Neural cell (in vitro differentiated cells): Measurements from ENCODE around the gene LGALS4. TPM values are rescaled to one million over a fixed set of nuclear protein-coding genes. Genes with fewer than 3 reads are reported as not detected.

ENCODE experiments used
- H2AFZ ChIP-seq: fragments of 200-600, 300-800 bp; sonication (generic), shearing (Covaris generic); 2 replicates; pipeline ENCODE4 v1.6.0; 2014; ENCODE audit warnings: low read depth, mild to moderate bottlenecking, antibody characterized with exemption, low read length, moderate library complexity
- H3F3A ChIP-seq: fragments of 200-600 bp; shearing (Covaris generic); 2 replicates; pipeline ENCODE4 v1.6.1; 2016; ENCODE audit warnings: mild to moderate bottlenecking, moderate library complexity, mixed read lengths, antibody characterized with exemption, low read length; ENCODE audit not compliant: insufficient read depth, poor library complexity, severe bottlenecking
- H3K27ac ChIP-seq: fragments of 200-600, 300-800 bp; sonication (generic), shearing (Covaris generic); 2 replicates; pipeline ENCODE4 v1.5.1; 2014; ENCODE audit warnings: mild to moderate bottlenecking, low read length, moderate library complexity
- H3K27me3 ChIP-seq: fragments of 300-800, 200-600 bp; sonication (generic), shearing (Covaris generic); 2 replicates; pipeline ENCODE4 v1.6.0; 2014; ENCODE audit warnings: mild to moderate bottlenecking, low read depth, low read length, moderate library complexity; ENCODE audit not compliant: insufficient read depth
- H3K36me3 ChIP-seq: fragments of 300-800, 200-600 bp; sonication (generic), shearing (Covaris generic); 2 replicates; pipeline ENCODE4 v1.5.1; 2014; ENCODE audit warnings: mild to moderate bottlenecking, antibody characterized with exemption, low read length, moderate library complexity; ENCODE audit not compliant: insufficient read depth
- H3K4me2 ChIP-seq: fragments of 300-800, 200-600 bp; sonication (generic), shearing (Covaris generic); 2 replicates; pipeline ENCODE4 v1.6.0; 2014; ENCODE audit warnings: mild to moderate bottlenecking, low read length
- H3K4me3 ChIP-seq: fragments of 300-800, 200-600 bp; sonication (generic), shearing (Covaris generic); 2 replicates; pipeline ENCODE4 v1.5.1; 2014; ENCODE audit warnings: mild to moderate bottlenecking, low read length, moderate library complexity
- H3K79me2 ChIP-seq: fragments of 200-600 bp; shearing (Covaris generic); replicated peaks from 2 replicates; pipeline ENCODE4 v1.6.0; 2014; ENCODE audit warnings: mild to moderate bottlenecking, low read length, moderate library complexity; ENCODE audit not compliant: insufficient read depth
- H3K9ac ChIP-seq: fragments of 300-800, 200-600 bp; sonication (generic), shearing (Covaris generic); 2 replicates; pipeline ENCODE4 v1.6.1; 2016; ENCODE audit warnings: mild to moderate bottlenecking, low read length, mixed read lengths
- H3K9me2 ChIP-seq: fragments of 200-600 bp; shearing (Covaris generic); 2 replicates; pipeline ENCODE4 v1.6.1; 2016; ENCODE audit warnings: mild to moderate bottlenecking, low read length, mixed read lengths; ENCODE audit not compliant: insufficient read depth
- H3K9me3 ChIP-seq: fragments of 200-600, 300-800 bp; sonication (generic), shearing (Covaris generic); 2 replicates; pipeline ENCODE4 v1.6.1; 2016; ENCODE audit warnings: mild to moderate bottlenecking, mixed run types, low read length, moderate library complexity, mixed read lengths
- H4K20me1 ChIP-seq: fragments of 200-600 bp; shearing (Covaris generic); 2 replicates; pipeline ENCODE4 v1.6.1; 2016; ENCODE audit warnings: mild to moderate bottlenecking, mixed run types; ENCODE audit not compliant: insufficient read depth
- EP300 ChIP-seq: fragments of 450-650 bp; conservative IDR thresholded peaks from 2 replicates; pipeline ENCODE4 v1.6.1; 2014; ENCODE audit warnings: antibody characterized with exemption, mild to moderate bottlenecking, moderate library complexity; ENCODE audit not compliant: poor library complexity, severe bottlenecking
- EZH2 ChIP-seq: fragments of 200-600, 300-800 bp; shearing (Covaris generic), sonication (generic); IDR thresholded peaks from 2 replicates; pipeline ENCODE4 v1.6.1; 2014; ENCODE audit warnings: antibody characterized with exemption, low read length, borderline replicate concordance, mild to moderate bottlenecking; ENCODE audit not compliant: insufficient read depth, poor library complexity, severe bottlenecking
- MXI1 ChIP-seq: fragments of 450-650 bp; conservative IDR thresholded peaks from 2 replicates; pipeline ENCODE4 v1.6.1; 2014; ENCODE audit warnings: antibody characterized with exemption, mild to moderate bottlenecking; ENCODE audit not compliant: poor library complexity, severe bottlenecking
- POLR2AphosphoS5 ChIP-seq: IDR thresholded peaks from 2 replicates; pipeline ENCODE4 v1.6.1; 2012
- RAD21 ChIP-seq: fragments of 450-650 bp; conservative IDR thresholded peaks from 2 replicates; pipeline ENCODE4 v1.6.1; 2014; ENCODE audit warnings: antibody characterized with exemption, mild to moderate bottlenecking, moderate library complexity
- SMC3 ChIP-seq: fragments of 450-650 bp; conservative IDR thresholded peaks from 2 replicates; pipeline ENCODE4 v1.6.1; 2014; ENCODE audit warnings: antibody characterized with exemption, mild to moderate bottlenecking, moderate library complexity; ENCODE audit not compliant: poor library complexity
- TAF1 ChIP-seq: IDR thresholded peaks from 2 replicates; pipeline ENCODE4 v1.6.1; 2012; ENCODE audit warnings: low read depth
- polyA plus RNA-seq: library from polyadenylated mRNA; depleted of rRNA; stranded (reverse); fragments of >200 nt; gene quantifications from 2 replicates; pipeline ENCODE4 v1.2.3, GENCODE V29; 2014
- TF ChIP-seq, protein P1 (sequence below): fragments of 450-650 bp; IDR thresholded peaks from 2 replicates; pipeline ENCODE4 v1.5.1; 2014; ENCODE audit warnings: antibody characterized with exemption, mild to moderate bottlenecking, moderate library complexity; ENCODE audit not compliant: poor library complexity, severe bottlenecking
- TF ChIP-seq, protein P2 (sequence below): IDR thresholded peaks from 2 replicates; pipeline ENCODE4 v1.6.1; 2012; ENCODE audit warnings: borderline replicate concordance

LGALS4 gene
- polyA plus RNA-seq, 1 donor from 2014 or later: 1.3 TPM

DNA sequence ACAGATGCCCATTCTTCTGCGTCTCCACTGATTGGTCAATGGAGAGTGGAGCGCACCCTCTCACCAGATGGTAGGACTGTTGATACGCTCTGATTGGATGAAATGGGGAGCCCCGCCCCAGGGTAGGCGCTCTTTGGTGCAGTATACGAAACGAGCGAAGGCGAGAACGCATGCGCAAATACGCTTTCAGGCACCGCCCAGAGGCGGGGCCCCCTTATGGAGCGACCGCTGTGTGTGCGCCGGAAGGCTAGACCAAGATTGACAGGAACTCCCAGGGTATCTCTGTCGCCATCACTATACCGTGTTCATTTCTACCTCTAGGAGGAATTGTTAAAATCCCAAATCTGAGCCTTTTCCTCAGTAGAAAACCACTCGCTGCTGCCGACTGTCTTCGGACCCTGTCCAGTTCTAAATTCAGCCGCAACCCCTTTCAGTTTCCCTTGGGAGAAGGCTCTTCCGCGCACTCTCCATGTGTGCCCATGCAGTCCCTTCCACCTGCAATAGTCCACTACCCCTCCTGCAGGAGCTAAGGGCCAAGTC is 37.8 kb upstream of the LGALS4 start:
- Histone ChIP-seq H3K9ac (peak overlapping the region; percentile 90), H3K4me2 (peak overlapping the region; percentile 99), H3K9me3 (no peaks in the 10 kb centered on the region), H3F3A (peaks cover 10% of the 10 kb centered on the region), H3K79me2 (peaks cover 33% of the 10 kb centered on the region), H4K20me1 (peaks cover 26% of the 10 kb centered on the region), H3K27ac (peak overlapping the region; percentile 99), H3K9me2 (no peaks in the 10 kb centered on the region), H3K36me3 (no peaks in the 10 kb centered on the region), H3K27me3 (no peaks in the 10 kb centered on the region), H2AFZ (peak overlapping the region; percentile 47), H3K4me3 (peak overlapping the region; percentile 71)
- TF ChIP-seq MXI1 (peak; percentile 75), RAD21 (peak; percentile 28), EP300 (peak; percentile 43), POLR2AphosphoS5 (peak; percentile 91), EZH2 (no peak), TAF1 (no peak), SMC3 (peak; percentile 43)
- TF ChIP-seq, protein P1, sequence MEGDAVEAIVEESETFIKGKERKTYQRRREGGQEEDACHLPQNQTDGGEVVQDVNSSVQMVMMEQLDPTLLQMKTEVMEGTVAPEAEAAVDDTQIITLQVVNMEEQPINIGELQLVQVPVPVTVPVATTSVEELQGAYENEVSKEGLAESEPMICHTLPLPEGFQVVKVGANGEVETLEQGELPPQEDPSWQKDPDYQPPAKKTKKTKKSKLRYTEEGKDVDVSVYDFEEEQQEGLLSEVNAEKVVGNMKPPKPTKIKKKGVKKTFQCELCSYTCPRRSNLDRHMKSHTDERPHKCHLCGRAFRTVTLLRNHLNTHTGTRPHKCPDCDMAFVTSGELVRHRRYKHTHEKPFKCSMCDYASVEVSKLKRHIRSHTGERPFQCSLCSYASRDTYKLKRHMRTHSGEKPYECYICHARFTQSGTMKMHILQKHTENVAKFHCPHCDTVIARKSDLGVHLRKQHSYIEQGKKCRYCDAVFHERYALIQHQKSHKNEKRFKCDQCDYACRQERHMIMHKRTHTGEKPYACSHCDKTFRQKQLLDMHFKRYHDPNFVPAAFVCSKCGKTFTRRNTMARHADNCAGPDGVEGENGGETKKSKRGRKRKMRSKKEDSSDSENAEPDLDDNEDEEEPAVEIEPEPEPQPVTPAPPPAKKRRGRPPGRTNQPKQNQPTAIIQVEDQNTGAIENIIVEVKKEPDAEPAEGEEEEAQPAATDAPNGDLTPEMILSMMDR: peak; percentile 35
- TF ChIP-seq, protein P2, sequence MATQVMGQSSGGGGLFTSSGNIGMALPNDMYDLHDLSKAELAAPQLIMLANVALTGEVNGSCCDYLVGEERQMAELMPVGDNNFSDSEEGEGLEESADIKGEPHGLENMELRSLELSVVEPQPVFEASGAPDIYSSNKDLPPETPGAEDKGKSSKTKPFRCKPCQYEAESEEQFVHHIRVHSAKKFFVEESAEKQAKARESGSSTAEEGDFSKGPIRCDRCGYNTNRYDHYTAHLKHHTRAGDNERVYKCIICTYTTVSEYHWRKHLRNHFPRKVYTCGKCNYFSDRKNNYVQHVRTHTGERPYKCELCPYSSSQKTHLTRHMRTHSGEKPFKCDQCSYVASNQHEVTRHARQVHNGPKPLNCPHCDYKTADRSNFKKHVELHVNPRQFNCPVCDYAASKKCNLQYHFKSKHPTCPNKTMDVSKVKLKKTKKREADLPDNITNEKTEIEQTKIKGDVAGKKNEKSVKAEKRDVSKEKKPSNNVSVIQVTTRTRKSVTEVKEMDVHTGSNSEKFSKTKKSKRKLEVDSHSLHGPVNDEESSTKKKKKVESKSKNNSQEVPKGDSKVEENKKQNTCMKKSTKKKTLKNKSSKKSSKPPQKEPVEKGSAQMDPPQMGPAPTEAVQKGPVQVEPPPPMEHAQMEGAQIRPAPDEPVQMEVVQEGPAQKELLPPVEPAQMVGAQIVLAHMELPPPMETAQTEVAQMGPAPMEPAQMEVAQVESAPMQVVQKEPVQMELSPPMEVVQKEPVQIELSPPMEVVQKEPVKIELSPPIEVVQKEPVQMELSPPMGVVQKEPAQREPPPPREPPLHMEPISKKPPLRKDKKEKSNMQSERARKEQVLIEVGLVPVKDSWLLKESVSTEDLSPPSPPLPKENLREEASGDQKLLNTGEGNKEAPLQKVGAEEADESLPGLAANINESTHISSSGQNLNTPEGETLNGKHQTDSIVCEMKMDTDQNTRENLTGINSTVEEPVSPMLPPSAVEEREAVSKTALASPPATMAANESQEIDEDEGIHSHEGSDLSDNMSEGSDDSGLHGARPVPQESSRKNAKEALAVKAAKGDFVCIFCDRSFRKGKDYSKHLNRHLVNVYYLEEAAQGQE: peak; percentile 78

DNA sequence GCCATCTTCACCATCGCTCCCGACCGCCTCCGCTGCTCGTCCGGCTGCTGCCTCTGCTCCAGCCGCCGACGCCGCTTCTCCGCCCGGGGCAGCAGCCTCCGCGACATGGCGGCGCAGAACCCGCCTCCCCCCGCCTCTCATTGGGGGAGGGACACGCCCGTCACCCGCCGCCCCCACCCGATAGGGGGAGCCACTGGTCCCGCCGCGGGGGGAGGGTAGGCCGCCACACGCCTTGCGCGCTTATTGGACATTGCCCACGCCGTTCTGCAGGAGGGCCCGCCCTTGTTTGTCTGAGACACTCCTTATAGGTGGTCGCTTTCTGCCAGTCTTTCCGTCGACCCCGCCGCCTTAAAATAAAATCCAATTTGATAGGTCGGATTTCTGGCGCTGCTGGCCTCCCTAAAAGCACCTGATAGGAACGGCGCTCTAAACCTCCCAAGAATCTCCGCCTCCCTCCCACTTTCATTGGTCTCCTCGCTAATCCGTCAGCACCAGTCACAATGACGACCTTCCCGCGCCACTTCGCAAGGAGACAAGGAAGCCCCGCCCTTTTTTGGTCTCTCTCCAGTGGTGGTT is 37.2 kb upstream of the LGALS4 start, which contains the start of gene HNRNPL:
Gene HNRNPL (minus strand): TSS at position 127 of the 576 bp plus-strand sequence. CDS start 20 bp downstream, at position 107.
- Histone ChIP-seq H3K27me3 (no peaks in the 10 kb centered on the region), H3F3A (peaks cover 10% of the 10 kb centered on the region), H3K4me3 (peak within 1 kb of the TSS; percentile 83), H4K20me1 (peaks cover 26% of the 10 kb centered on the region), H3K36me3 (no peaks in the 10 kb centered on the region), H3K9me2 (no peaks in the 10 kb centered on the region), H3K9ac (peak within 1 kb of the TSS; percentile 97), H3K4me2 (peak within 1 kb of the TSS; percentile 99), H3K27ac (peak within 1 kb of the TSS; percentile 99), H3K79me2 (peaks cover 38% of the 10 kb centered on the region), H3K9me3 (no peaks in the 10 kb centered on the region), H2AFZ (peak within 1 kb of the TSS; percentile 47)
- no peak for TF ChIP-seq EZH2
- peak; percentile 31 for TF ChIP-seq RAD21
- peak; percentile 99 for TF ChIP-seq POLR2AphosphoS5
- TF ChIP-seq, protein P2: peak; percentile 70
- TF ChIP-seq, protein P1: peak; percentile 81
- TF ChIP-seq TAF1: peak; percentile 80
- TF ChIP-seq SMC3: no peak
